GM23338 (cell line): Measurements from ENCODE around the gene ASCL1.

Experiments used
- EZH2phosphoT487 ChIP-seq: fragments of 200-600 bp; sonication (generic); IDR thresholded peaks from one replicate; pipeline ENCODE4 v1.8.1; 2018; ENCODE audit warnings: antibody characterized with exemption; ENCODE audit not compliant: unreplicated experiment
- POLR2AphosphoS5 ChIP-seq: IDR thresholded peaks from 2 replicates; pipeline ENCODE4 v1.6.1; 2016; ENCODE audit warnings: antibody characterized with exemption, low read depth
- REST ChIP-seq: IDR thresholded peaks from one replicate; pipeline ENCODE4 v1.6.1; 2018; ENCODE audit warnings: antibody characterized with exemption; ENCODE audit not compliant: unreplicated experiment

GRCh38 chr12:102995372-102995771 is 37.9 kb downstream of the ASCL1 start:
- no peak for TF ChIP-seq EZH2phosphoT487
- TF ChIP-seq REST, result no peak
- TF ChIP-seq POLR2AphosphoS5, result no peak
